ENCODE data around the gene AQR. TPM values are rescaled to one million over a fixed set of nuclear protein-coding genes. Genes with fewer than 3 reads are reported as not detected.

Gene AQR
- total RNA-seq, 1 experiment from 2014 or later = 117 TPM

DNA sequence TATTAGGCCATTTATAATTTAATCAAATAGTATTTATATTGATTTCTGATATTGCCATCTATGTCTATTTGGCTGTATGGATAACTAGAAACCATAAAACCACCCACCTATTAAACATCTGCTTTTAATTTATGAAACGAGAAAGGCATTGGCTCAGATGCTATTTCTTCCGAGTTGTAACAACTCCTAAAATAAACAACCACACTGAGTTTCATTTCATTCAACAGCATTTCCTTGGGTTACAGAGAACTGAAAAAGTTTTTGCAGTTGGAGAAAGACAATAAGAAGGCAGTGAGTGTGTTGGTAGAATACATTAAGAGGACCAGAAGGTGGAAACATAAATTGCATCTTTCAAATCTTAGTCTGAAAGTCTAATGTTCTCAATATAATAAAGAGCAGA is 79.1 kb downstream of the AQR start:
- no peak for DNase-seq (ENCODE audit: low spot score)
- in situ Hi-C loops (cut with HindIII; ENCODE audit: low sequenced_read_pairs) = no loop called here

DNA sequence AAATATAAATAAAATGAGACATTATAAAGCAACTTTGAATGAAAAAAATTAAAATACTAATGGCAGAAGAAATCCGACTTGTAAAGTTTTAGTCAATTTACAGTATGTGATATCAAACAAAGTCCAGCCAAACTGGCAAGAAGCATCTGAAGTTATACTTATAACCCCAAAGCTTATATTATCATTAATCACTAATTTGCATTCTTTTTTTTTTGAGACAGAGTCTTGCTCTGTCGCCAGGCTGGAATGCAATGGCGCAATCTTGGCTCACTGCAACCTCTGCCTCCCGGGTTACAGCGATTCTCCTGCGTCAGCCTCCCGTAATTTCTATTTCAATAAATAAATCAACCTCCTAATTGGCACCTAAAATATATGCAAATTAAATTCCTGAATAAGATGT is 80.1 kb downstream of the AQR start:
- in situ Hi-C loops (cut with HindIII; ENCODE audit: low sequenced_read_pairs) = no loop called here

DNA sequence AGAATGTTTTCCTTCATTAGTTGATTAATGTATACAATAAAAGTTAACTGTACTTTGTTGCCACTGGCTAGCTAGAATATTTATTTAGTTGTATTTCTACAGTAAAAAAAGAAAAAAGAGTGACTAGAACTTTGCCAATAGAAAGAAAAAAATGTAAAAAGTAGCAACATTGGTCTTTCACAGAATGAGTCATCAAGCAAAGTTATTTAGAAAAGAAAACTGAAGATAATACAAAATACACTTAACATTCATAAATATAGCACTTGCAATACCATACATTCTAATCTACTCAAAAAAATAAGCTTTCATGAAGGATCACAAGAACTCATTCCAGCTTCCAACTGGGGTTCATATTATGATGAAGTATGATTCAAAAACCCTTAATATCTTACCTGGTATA is 83.4 kb downstream of the AQR start:
- in situ Hi-C loops (cut with HindIII; ENCODE audit: low sequenced_read_pairs) = no loop called here
- DNase-seq (ENCODE audit: low spot score) = no peak

More for the DNA sequence above, 80.1 kb downstream of the AQR start:
- DNase-seq (ENCODE audit: low spot score) = no peak

DNA sequence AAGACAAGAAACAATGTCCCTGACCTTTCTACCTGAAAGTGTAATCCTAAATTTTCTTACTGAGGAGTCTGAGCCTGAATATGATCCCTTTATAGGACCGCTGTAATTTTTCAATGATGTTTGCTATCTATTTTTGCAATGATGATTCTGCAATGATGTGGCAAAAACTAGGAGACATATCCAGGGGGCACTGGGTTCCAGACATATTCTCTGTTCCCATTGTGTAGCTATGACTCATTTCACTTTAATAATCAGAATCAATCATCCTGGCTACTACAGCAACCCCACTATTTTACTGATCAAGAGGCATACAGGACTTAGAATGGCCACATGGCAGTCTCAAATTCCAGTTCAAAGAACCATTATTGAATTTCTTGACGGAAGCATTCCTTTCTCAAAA is 85.9 kb downstream of the AQR start:
- no peak for DNase-seq (ENCODE audit: low spot score)
- in situ Hi-C loops (cut with HindIII; ENCODE audit: low sequenced_read_pairs) = no loop called here

DNA sequence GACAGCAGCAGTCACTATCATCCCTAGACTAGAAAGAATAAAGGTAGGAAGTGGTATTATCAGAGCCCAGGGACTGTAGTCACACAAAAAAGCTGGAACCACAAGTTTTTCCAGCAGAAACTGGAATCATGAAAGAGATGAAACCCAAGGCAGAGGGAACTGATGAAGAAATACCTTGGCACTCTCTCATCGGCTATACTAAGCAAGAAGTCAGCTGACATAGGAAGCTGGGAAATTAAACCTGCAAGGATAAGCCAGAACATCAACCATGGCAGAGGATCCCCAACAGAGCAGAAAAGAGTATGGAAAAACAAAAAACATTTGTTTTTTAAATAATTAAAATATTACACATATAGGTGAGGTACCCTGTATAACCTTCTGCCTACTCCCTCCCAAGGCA is 86.5 kb downstream of the AQR start:
- no peak for DNase-seq (ENCODE audit: low spot score)
- in situ Hi-C loops (cut with HindIII; ENCODE audit: low sequenced_read_pairs) = no loop called here

DNA sequence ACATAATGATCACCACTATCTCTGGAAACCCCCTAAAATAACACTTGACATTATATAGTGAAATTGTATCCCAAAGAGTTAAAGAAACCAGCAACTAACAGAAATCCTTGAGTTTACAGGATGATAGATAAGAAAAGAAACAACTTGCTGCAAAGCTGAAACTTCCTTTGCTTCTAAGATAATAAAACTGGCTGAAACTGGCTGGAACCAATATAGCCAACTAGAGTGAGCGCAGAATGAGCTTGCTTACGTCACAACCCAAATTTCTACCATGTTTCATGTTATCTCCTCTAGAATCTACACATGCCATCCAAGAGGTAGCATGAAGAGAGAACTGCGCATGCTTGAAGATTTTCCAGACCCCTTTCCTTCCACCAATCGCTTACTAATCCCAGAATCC is 90.4 kb downstream of the AQR start:
- DNase-seq (ENCODE audit: low spot score) = no peak
- in situ Hi-C loops (cut with HindIII; ENCODE audit: low sequenced_read_pairs) = no loop called here

DNA sequence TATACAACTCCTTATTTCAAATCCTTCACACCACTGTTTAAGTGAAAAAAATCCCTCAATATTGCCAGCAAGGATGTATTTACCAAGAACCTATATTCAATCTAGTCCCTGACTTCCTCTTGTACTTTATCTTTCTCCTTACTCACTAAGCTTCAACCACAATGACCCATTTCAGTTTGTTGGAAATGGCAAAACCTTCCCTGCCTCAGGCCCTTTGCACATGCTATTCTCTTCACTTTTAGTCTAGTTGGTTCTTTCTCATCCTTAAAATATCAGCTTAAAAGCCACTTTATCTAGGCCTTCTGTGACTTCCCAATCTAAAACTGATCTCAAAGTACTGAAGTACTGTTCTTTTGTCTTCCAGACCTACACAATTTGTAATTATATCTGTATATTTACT is 92.9 kb downstream of the AQR start:
- in situ Hi-C loops (cut with HindIII; ENCODE audit: low sequenced_read_pairs) = no loop called here
- DNase-seq (ENCODE audit: low spot score) = no peak

DNA sequence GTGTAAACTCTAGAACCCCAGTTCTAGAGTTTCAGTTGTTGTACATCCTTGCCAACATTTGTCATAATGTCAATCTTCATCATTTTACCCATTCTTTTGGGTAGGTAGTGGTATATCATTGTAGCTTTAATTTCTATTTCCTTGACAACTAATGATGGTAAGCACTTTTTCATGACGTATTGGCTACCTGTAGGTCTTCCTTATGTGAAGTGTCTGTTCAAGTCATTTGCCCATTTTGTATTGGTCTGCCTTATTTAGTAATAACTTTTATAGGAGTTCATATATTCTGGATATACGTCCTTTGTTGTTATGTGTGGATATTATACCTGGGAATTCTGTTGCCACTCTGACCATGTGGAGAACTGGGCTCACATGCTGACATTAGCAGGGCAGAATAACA is 100.4 kb downstream of the AQR start:
- DNase-seq (ENCODE audit: low spot score) = no peak
- in situ Hi-C loops (cut with HindIII; ENCODE audit: low sequenced_read_pairs) = no loop called here

DNA sequence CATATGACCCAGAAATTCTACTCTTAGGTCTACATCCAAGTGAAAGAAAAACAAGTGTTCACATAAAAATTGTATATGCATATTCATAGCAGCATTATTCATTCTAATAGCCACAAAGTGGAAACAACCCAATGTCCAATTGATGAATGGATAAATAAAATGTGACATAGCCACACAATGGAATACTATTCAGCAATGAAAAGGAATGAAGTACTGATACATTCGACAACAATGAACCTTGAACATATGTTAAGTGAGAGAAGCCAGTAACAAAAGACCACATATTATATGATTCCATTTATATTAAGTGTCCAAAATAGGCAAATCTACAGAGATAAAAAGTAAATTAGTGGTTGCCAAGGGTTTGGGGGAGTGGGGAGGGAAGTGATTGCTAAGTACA is 104.0 kb downstream of the AQR start:
- in situ Hi-C loops (cut with HindIII; ENCODE audit: low sequenced_read_pairs) = no loop called here
- DNase-seq (ENCODE audit: low spot score) = no peak

DNA sequence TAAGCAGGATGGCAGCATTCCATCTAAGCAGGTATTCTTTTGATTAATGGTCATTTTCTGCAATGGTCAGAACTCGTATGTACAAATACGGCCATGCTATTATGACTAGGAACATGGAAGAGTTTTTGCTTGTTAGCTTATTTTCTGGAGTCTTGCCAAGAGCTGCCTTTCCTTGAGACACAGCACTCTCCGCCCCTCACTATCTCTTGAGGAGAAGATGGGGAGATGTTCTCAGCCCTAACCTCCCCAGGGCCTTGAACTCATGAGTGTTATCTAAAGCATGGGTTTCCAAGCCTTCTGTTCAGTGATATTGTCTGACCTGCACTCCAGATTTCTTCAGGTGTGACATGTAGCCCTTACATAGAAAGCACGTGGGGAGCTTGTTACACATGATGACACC is 108.3 kb downstream of the AQR start:
- in situ Hi-C loops (cut with HindIII; ENCODE audit: low sequenced_read_pairs) = no loop called here

DNA sequence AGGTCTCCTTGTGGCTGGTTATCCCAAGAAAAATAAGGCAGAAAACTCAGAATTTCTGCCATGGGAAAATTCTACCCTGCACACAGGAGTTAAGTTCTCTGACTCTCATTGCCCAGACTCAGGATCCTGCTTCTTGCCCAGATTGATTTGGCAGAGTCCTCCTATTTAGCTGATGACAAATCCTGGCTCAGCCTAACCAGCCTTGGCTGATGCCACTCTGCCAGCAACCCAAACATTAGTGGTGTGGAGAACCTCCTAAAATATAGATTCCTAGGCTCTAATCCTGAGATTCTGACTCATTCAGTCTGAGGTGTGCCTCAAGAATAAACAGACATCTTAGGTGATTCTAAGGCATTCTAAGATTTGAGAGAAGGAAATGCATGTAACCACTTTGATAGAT is 113.6 kb downstream of the AQR start:
- DNase-seq (ENCODE audit: low spot score) = peak; percentile 82
- in situ Hi-C loops (cut with HindIII; ENCODE audit: low sequenced_read_pairs) = no loop called here

More for the DNA sequence above, 108.3 kb downstream of the AQR start:
- no peak for DNase-seq (ENCODE audit: low spot score)

DNA sequence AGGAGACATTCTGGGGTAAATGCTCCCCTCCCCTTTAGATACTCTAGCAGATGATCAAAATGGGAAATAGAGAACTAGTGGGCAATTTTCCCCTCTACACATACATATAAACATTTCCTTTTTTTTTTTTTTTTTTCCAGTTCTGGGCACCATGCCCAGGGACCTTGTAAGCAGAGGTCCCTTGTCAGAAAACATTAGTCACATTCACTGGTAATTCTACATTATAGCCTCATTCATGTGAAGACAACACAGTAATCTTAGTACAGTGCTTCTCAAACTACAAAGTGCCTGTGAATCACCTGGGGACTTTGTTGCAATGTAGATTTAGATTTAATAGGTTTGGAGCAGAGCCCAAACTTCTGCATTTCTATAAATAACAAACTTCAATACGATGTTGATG is 114.1 kb downstream of the AQR start:
- DNase-seq (ENCODE audit: low spot score) = peak; percentile 68
- in situ Hi-C loops (cut with HindIII; ENCODE audit: low sequenced_read_pairs) = no loop called here

DNA sequence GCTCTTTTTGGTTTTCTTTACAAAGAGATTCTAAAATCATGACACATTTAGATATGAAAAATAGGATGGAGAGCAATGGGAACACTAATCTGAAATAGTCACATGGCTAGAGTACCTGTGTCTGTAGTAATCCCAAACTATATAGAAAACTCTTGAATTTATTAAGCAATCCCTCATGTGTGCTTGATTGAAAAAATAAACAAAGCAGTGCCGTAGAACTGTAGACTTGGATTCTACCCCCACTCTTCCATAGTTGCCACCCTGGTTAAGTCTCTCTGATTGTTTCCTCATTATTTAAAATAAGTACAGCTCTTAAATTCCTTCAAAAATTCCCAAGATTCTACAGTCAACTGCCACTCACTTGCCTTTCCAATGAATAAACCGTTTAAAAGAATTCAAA is 115.3 kb downstream of the AQR start:
- no peak for DNase-seq (ENCODE audit: low spot score)
- in situ Hi-C loops (cut with HindIII; ENCODE audit: low sequenced_read_pairs) = no loop called here

DNA sequence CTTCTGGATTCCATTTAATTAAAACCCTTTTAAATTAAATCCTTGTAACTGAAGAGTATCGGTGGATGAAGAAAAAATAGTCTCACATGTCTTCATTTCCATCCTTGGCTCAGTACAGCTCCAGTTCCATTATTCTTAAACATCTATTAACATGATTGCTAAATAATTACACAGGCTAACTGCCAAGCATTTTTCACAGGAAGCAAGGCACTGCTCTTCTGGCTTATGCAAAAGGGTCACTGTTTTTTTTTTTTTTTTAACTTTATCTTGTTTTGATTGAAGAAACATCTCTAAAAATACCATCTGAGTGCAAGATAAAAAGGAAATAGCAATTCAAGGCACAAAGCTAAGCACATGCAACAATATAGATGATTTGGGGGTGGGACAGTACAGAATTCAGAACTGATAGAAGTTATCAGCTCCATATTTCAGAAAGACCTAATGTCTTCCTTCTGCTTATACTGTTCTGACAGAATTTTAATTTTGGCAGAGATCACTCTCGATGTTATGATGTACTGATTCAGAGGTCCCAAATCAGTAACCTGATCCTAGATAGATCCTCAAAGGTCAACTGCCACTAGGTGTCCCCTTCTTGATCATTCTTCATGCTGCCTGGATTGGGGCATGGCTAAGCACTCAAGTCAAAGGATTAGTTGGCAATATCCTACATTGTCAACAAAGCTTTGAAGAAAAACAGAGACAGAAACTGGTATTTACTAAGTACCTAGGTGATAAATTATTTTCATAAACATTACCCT is 116.4 kb downstream of the AQR start:
- DNase-seq (ENCODE audit: low spot score) = peak; percentile 15
- in situ Hi-C loops (cut with HindIII; ENCODE audit: low sequenced_read_pairs) = no loop called here

DNA sequence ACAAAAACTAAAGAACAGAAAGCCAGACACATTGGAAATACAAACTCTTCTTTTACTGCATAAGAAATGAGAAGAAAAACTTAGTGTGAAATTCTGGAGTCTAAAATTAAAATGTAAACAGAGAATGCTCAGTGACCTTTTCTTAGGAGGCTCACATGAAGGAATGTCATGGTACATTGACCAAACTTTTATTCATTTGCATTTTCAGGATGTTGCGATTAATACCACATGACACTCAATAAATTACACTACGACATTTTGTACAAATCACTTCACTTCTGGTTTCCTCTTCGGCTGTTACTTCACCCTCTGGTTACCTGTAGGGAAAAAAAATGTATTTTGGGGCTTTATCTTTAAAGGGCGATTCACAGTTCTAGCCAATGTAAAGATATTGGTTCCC is 117.8 kb downstream of the AQR start:
- DNase-seq (ENCODE audit: low spot score) = no peak
- in situ Hi-C loops (cut with HindIII; ENCODE audit: low sequenced_read_pairs) = no loop called here

DNA sequence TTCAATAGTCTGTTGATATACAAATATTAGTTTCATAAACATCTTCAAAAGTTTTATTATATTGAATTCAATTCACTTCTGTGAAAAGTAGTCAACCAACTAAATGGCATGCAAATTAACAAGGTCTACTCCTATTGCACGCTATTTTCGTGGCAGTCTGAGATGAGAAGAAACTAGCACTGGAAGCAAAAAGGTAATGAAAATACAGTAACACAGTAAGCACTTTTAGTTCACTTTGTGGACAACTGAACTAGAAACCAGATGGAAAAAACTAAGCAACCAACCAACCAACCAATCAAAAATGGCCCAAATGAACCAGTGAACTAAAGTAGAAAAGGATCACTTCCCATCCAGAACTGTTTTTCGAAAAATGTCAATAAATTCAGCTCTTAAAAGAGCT is 118.5 kb downstream of the AQR start:
- in situ Hi-C loops (cut with HindIII; ENCODE audit: low sequenced_read_pairs) = no loop called here
- DNase-seq (ENCODE audit: low spot score) = no peak

DNA sequence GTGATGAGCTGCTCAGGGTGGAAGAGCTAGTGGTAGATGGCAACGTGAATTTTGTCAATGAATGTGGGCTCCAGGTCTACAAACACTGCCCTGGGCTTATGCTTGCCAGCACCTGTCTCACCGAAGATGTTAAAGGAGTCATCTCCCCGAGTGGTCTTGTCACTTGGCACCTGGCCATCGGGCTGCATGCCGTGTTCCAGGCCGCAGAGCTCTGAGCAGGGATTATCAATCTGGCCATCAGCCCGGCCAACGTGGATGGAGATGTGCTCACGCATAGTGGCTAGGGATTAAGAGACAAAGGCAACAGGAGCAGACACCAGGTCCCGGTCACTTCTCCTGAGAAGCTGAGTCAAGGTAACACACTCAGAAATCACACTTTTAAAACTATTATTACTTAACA is 119.4 kb downstream of the AQR start:
- DNase-seq (ENCODE audit: low spot score) = peak; percentile 28
- in situ Hi-C loops (cut with HindIII; ENCODE audit: low sequenced_read_pairs) = no loop called here

DNA sequence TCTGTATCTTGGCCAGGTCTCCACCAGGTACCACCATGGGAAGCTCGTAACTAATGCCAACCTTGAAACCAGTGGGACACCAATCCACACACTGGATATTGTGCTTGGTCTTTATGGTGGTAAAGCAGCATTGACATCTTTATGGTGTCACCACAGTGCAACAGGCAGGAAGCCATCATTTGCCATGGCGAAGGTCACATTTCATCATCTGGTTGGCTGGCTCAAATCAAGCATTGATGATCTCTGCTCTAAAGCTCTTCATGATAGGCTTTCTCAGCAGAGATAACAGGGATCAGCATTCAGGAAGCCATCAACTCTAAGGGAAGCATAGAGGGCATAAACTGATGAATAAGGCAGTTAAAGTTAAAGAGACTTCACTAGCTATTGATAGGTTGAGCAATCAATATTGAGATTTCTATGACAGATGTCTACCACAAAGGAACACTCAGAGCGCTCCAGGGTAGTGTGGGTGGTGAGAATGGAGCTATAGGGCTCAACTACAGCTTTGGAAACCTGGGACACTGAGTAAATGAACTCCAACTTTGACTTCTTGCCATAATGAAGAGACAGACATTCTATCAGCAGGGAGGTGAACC is 120.1 kb downstream of the AQR start:
- in situ Hi-C loops (cut with HindIII; ENCODE audit: low sequenced_read_pairs) = no loop called here
- DNase-seq (ENCODE audit: low spot score) = no peak

DNA sequence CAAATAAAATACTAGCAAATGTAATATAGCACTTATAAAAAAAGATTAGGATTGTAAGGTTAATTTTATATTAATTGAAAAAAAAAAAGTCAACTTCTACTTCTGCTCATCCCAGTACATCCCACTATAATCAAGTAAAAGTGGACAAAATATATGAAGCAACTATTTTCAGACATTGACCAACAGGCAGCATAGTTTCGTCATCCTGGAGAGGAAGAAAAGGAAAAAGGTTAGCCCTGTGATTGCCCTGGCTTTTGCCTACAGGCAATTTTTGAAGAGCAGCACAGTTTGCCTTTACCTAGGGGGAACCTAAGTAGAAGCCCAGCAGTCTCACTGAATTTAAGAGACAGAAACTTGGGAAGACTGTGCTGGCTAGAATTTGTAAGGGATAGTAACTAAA is 121.9 kb downstream of the AQR start:
- in situ Hi-C loops (cut with HindIII; ENCODE audit: low sequenced_read_pairs) = no loop called here

DNA sequence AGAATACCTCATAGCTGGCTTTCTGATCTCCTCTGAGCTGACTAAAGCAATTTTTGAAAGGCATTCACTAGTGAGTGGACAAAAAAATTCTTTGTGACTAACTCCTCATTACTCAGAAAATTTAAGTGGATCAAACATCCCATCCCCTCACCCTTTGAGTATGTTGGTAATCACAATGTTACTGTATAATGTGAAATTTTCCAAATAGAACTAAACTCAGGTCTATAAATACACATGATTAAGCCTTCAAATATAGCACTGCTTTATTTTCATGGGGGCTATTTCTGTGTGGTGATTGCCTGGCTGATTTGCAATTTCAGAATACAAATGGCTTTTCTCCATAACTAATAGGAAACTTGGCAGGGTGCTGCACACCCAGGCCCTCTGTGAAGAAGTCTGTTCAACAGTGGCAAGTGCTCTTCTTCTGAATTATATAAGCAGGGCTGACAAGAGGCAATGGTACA is 128.2 kb downstream of the AQR start:
- DNase-seq (ENCODE audit: low spot score) = no peak
- in situ Hi-C loops (cut with HindIII; ENCODE audit: low sequenced_read_pairs) = no loop called here

More for the DNA sequence above, 121.9 kb downstream of the AQR start:
- no peak for DNase-seq (ENCODE audit: low spot score)

DNA sequence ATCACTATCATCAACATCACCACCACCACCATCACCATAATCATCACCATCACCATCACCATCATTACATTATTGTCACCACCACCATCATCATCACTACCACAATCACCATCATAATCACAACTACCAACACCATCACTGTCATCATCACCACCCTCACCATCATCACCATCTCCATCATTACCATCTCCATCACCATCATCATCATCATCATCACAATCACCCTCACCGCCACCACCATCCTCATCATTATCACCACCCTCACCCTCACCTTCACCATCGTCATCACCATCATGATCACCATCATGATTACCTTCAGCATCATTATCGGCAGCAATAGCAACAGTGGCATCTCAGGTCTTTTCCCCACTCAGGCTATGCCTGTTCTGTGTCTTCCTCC is 131.3 kb downstream of the AQR start:
- DNase-seq (ENCODE audit: low spot score) = no peak
- in situ Hi-C loops (cut with HindIII; ENCODE audit: low sequenced_read_pairs) = no loop called here
